Measurements from ENCODE around the gene PI4KB.
A peak's percentile ranks its signal among the peaks of the same experiment; 100 is the strongest.

DNA sequence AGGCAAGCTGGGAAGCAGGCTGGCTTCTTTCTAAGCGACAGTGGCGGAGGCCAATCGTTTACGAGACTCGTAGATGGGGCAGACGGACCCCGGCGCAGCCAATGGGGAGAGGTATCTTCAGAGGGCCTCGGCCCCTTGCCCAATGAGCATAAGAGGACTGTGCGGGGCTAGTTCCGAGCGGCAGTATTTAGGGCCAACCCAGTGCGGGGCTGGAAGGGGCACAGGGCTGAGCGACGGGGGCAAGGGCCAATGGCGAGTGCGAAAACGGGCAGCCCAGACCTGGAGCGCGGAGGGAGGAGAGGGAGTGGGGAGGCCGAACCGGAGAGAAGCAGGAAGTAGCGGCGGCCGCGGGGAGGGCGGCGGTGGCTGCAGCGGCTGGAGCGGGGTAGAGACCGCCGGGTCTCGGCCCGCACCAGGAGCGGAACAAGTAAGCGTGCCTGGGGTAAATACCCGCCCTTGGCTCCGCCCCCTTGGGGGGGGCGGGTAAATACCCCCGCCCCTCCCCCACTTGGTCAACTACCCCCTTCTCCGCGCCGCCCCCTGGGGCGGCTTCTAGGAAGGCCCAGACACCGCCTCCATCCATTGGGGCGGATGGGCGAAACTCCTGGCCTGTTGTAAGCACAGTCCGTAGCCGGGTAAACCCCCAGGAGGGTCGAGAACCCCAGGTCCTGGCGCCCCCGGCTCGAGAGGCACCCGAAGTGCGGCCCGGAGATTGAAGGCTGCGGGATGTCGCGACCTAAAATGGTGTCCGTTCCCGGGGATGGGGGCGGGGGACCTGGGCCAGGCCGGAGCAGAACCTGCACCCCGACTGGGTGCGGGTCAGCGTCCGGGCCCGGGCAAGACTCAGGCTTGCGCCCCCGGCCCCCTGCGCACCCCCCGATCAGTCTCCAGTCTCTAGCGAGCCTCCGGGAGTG, 45.0 kb downstream of the PI4KB start, which contains the start of gene ZNF687:
- TF ChIP-seq POLR2A (IDR thresholded peaks at IDR 0.05; ENCODE audit: low read depth, low read length) = peak; percentile 84
- TF ChIP-seq POLR2AphosphoS5 (IDR thresholded peaks at IDR 0.05; ENCODE audit: low read depth, low read length) = no peak
- TF ChIP-seq TAF1 (IDR thresholded peaks at IDR 0.05; ENCODE audit: borderline replicate concordance, low read depth, low read length) = peak; percentile 60

Measured in GM12892 (cell line).